OCI-LY7 (cell line): ENCODE data around the gene FRMD8. TPM values are rescaled to one million over a fixed set of nuclear protein-coding genes. Genes with fewer than 3 reads are reported as not detected.
A peak's percentile ranks its signal among the peaks of the same experiment; 100 is the strongest.

ENCODE experiments used
- BruUV-seq: library from RNA; stranded (reverse); fragments of 400-500 nt; replicated peaks from 2 replicates; lab custom pipeline; 2021; lab: Mats Ljungman, UMichigan
- CTCF ChIA-PET: fragments of 300-600 bp; sonication (Branson Sonifier 250); formaldehyde crosslinking; loops from one replicate; lab custom pipeline; 2022; ENCODE audit warnings: antibody characterized with exemption; ENCODE audit not compliant: unreplicated experiment; lab: Charles Lee
- POLR2A ChIA-PET: fragments of 300-600 bp; sonication (Branson Sonifier 250); formaldehyde crosslinking; loops from one replicate; lab custom pipeline; 2022; ENCODE audit warnings: antibody characterized with exemption; lab: Charles Lee
- DNase-seq: peaks from one replicate; pipeline ENCODE4 v3.0.0-alpha.2; 2015; ENCODE audit warnings: low spot score
- H2AFZ ChIP-seq: fragments of 200-600 bp; sonication (generic), shearing (Covaris generic); 2 replicates; pipeline ENCODE4 v1.6.1; 2014; ENCODE audit warnings: mild to moderate bottlenecking, antibody characterized with exemption, low read length, moderate library complexity
- H3K27ac ChIP-seq: fragments of 200-600 bp; sonication (generic); 2 replicates; pipeline ENCODE4 v1.5.1; 2014; ENCODE audit warnings: mixed run types, low read depth, mild to moderate bottlenecking, moderate library complexity, low read length, inconsistent platforms; ENCODE audit not compliant: poor library complexity, severe bottlenecking
- H3K36me3 ChIP-seq: fragments of 200-600 bp; sonication (generic); 2 replicates; pipeline ENCODE4 v1.6.1; 2014; ENCODE audit warnings: mild to moderate bottlenecking, antibody characterized with exemption, low read length, moderate library complexity, mixed read lengths; ENCODE audit not compliant: insufficient read depth
- H3K4me1 ChIP-seq: fragments of 200-600 bp; sonication (generic); 2 replicates; pipeline ENCODE4 v1.5.1; 2014; ENCODE audit warnings: mild to moderate bottlenecking, low read length; ENCODE audit not compliant: insufficient read depth, poor library complexity, severe bottlenecking
- H3K4me2 ChIP-seq: fragments of 200-600 bp; sonication (generic); 2 replicates; pipeline ENCODE4 v1.6.1; 2014; ENCODE audit warnings: mild to moderate bottlenecking, low read length
- H3K4me3 ChIP-seq: fragments of 200-600 bp; sonication (generic); 2 replicates; pipeline ENCODE4 v1.5.1; 2014; ENCODE audit warnings: mild to moderate bottlenecking, low read depth, low read length; ENCODE audit not compliant: poor library complexity, severe bottlenecking
- H3K79me2 ChIP-seq: fragments of 200-600 bp; sonication (generic); 2 replicates; pipeline ENCODE4 v1.6.1; 2016; ENCODE audit warnings: low read depth, mild to moderate bottlenecking, low read length, moderate library complexity, mixed read lengths; ENCODE audit not compliant: insufficient read depth
- H3K9me2 ChIP-seq: fragments of 200-600 bp; sonication (generic); 2 replicates; pipeline ENCODE4 v1.6.1; 2016; ENCODE audit warnings: mild to moderate bottlenecking, low read length, mixed read lengths; ENCODE audit not compliant: insufficient read depth
- H3K9me3 ChIP-seq: fragments of 200-600 bp; sonication (generic); 2 replicates; pipeline ENCODE4 v1.6.1; 2014; ENCODE audit warnings: mild to moderate bottlenecking, mixed run types, low read length, mixed read lengths
- H4K20me1 ChIP-seq: fragments of 200-600 bp; sonication (generic); 2 replicates; pipeline ENCODE4 v1.6.1; 2014; ENCODE audit warnings: mild to moderate bottlenecking, antibody characterized with exemption, low read length, moderate library complexity, mixed read lengths; ENCODE audit not compliant: insufficient read depth
- CTCF ChIP-seq: fragments of 200-600 bp; sonication (generic); conservative IDR thresholded peaks from 2 replicates; pipeline ENCODE4 v1.5.1; 2014; ENCODE audit warnings: mild to moderate bottlenecking, antibody characterized with exemption, low read length, moderate library complexity, mixed read lengths
- EZH2phosphoT487 ChIP-seq: fragments of 200-600 bp; sonication (generic); IDR thresholded peaks from 2 replicates; pipeline ENCODE4 v1.6.1; 2018; ENCODE audit warnings: low read depth, borderline replicate concordance, mild to moderate bottlenecking, mixed run types, antibody characterized with exemption, low read length, moderate library complexity, mixed read lengths
- intact Hi-C: fragments of 100-400 bp; cut with micrococcal nuclease; formaldehyde crosslinking; loops from one replicate; pipeline ENCODE4 v1.10.0; 2022; ENCODE audit not compliant: unreplicated experiment
- total RNA-seq, 2 experiments: library from RNA; depleted of rRNA in 1 of 2; stranded (reverse); fragments of >200 nt in 1 of 2; shearing (Covaris generic) in 1 of 2; gene quantifications; 2 replicates each; pipeline ENCODE4 v1.2.3, GENCODE V29; 2014 to 2022

Gene FRMD8
- total RNA-seq, 2 experiments from 2014 or later = 37.6 to 55.8 TPM

GRCh38 chr11:65420506-65420905, 34.1 kb downstream of the FRMD8 start:
- H3K9me2 ChIP-seq = no peaks in the 10 kb centered on the region
- BruUV-seq = no TSS peak
- DNase-seq = no peak
- ChIA-PET POLR2A (interaction anchor here (0.8 to 11.5 kb wide), 15 partner anchors 8 to 91 kb away, joined by 3 to 237 read pairs (median 7); partner anchors contain the start of gene MALAT1), CTCF (interaction anchor here (1.0 to 1.1 kb wide), 3 partner anchors 48 to 67 kb away, joined by 3 read pairs; no protein-coding TSS in a partner anchor)
- intact Hi-C loops = no loop called here
- no peak overlapping the region for H2AFZ ChIP-seq
- peaks cover 13% of the 10 kb centered on the region for H4K20me1 ChIP-seq
- H3K4me1 ChIP-seq = peaks cover 61% of the 10 kb centered on the region
- no peaks in the 10 kb centered on the region for H3K9me3 ChIP-seq
- TF ChIP-seq CTCF (no peak), EZH2phosphoT487 (no peak)
- peak overlapping the region; percentile 97 for H3K27ac ChIP-seq
- peaks cover 26% of the 10 kb centered on the region for H3K36me3 ChIP-seq
- H3K4me2 ChIP-seq = peak overlapping the region; percentile 91
- peak overlapping the region; percentile 73 for H3K4me3 ChIP-seq
- H3K79me2 ChIP-seq = peaks cover 71% of the 10 kb centered on the region

GRCh38 chr11:65420979-65421793, 34.7 kb downstream of the FRMD8 start:
- CTCF ChIA-PET = interaction anchor here (0.7 to 1.1 kb wide), 3 partner anchors 23 to 66 kb away, joined by 3 read pairs; no protein-coding TSS in a partner anchor
- Histone ChIP-seq H3K4me2 (peak overlapping the region; percentile 91), H3K9me3 (no peaks in the 10 kb centered on the region), H3K4me1 (peaks cover 56% of the 10 kb centered on the region), H3K36me3 (peaks cover 33% of the 10 kb centered on the region), H4K20me1 (peaks cover 19% of the 10 kb centered on the region), H2AFZ (no peak overlapping the region), H3K79me2 (peaks cover 78% of the 10 kb centered on the region), H3K4me3 (peak overlapping the region; percentile 73), H3K27ac (peak overlapping the region; percentile 97), H3K9me2 (no peaks in the 10 kb centered on the region)
- peak; percentile 78 for DNase-seq
- no TSS peak for BruUV-seq
- intact Hi-C loops = no loop called here
- TF ChIP-seq EZH2phosphoT487 (no peak), CTCF (no peak)
- POLR2A ChIA-PET = interaction anchor here (0.5 to 11.5 kb wide), 14 partner anchors 8 to 87 kb away, joined by 3 to 237 read pairs (median 8); partner anchors contain the start of gene MALAT1
